NB4 (cell line): ENCODE data around the gene TACC2.

ENCODE experiments used
- POLR2A ChIP-seq: IDR thresholded peaks from 2 replicates; pipeline ENCODE4 v1.6.1; 2011; ENCODE audit warnings: mild to moderate bottlenecking; ENCODE audit not compliant: insufficient read length; ENCODE audit errors: extremely low read depth
- TF ChIP-seq, protein P1 (sequence below): IDR thresholded peaks from one replicate; pipeline ENCODE4 v1.5.1; 2012; ENCODE audit warnings: low read depth, low read length

DNA sequence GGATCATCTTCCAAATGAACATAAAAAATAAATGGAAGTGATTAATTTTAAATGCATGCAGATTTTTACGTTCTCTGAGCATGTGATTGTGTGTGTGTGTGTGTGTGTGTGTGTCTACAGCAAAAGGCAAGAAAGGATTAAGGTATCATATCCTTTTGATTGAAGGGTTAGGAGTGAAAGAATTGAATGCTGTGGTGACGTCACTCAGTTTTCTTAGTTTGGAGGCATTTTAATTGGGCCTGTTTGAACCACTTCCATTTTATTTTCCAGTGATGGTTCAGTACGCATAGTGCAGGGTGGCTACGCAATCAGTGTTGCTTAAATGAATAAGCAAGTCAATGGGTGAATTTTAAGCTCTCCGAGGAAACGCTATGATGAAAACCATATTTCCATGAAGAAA, 31.3 kb downstream of the TACC2 start:
- TF ChIP-seq, protein P1, sequence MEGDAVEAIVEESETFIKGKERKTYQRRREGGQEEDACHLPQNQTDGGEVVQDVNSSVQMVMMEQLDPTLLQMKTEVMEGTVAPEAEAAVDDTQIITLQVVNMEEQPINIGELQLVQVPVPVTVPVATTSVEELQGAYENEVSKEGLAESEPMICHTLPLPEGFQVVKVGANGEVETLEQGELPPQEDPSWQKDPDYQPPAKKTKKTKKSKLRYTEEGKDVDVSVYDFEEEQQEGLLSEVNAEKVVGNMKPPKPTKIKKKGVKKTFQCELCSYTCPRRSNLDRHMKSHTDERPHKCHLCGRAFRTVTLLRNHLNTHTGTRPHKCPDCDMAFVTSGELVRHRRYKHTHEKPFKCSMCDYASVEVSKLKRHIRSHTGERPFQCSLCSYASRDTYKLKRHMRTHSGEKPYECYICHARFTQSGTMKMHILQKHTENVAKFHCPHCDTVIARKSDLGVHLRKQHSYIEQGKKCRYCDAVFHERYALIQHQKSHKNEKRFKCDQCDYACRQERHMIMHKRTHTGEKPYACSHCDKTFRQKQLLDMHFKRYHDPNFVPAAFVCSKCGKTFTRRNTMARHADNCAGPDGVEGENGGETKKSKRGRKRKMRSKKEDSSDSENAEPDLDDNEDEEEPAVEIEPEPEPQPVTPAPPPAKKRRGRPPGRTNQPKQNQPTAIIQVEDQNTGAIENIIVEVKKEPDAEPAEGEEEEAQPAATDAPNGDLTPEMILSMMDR: no peak
- TF ChIP-seq POLR2A: no peak
